GM21825 (cell line): Measurements from ENCODE around the gene OR2W1.

ENCODE experiments used
- ATAC-seq: cut with Tn5 transposase; IDR thresholded peaks from one replicate; pipeline ENCODE4 v1.9.1; 2021; ENCODE audit warnings: mild to moderate bottlenecking, moderate library complexity; ENCODE audit not compliant: unreplicated experiment

The OR2W1 gene

GRCh38 chr6:29005183-29005885 is 39.6 kb downstream of the OR2W1 start, which contains the start of gene ZNF311:
Gene ZNF311, minus strand, starts transcription at chr6:29005315. Its CDS starts 1,361 bp downstream, at chr6:29003954.
- ATAC-seq: no peak

DNA sequence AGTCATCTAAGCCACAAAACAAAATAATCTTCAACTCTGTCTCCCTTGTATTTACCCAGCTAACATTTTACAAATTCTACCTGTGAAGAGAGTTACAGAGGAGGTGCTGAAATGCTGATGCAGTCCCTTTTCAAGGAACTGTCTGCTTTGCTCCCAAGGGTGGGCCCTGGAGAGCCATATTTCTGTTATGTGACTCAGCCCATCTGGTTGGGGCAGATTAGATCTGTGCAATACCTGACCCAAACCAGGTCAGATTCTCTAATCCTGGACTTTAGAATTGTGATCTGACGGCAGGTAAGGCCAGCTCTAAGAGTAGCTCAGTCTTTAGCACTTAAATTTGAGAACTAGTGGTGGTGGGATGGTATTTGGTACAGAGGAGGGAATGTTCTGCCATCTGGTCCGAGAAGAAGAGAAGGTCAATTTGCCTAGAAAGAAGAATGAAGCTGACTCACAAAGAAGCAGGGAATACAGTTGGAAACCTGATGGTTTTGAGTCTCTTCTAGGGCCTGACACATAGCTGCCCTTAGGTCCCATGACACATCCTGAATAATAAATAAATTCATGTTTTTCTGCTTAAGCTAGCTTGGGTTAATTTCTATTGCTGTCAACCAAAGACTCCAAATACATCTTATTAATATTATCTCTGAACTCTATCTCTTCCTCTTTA is 48.0 kb downstream of the OR2W1 start:
- no peak for ATAC-seq

GRCh38 chr6:28995093-28995650 is 49.8 kb downstream of the OR2W1 start:
- no peak for ATAC-seq
